Esophagus muscularis mucosa (tissue), 4 donors: ENCODE measurements around the gene B4GALT5.

Experiments used
- EP300 ChIP-seq: sonication (generic); formaldehyde crosslinking; IDR thresholded peaks from one replicate; pipeline ENCODE4 v1.6.1; 2017; ENCODE audit warnings: antibody characterized with exemption
- POLR2A ChIP-seq: fragments of 450-650 bp; IDR thresholded peaks from one replicate; pipeline ENCODE4 v1.6.1; 2017; ENCODE audit warnings: antibody characterized with exemption, moderate library complexity, mild to moderate bottlenecking, low read depth
- TF ChIP-seq, protein P1 (sequence below), 3 experiments: fragments of 200-600 bp in 2 of 3; fragments of 450-650 bp in 1 of 3; sonication (generic) in 2 of 3; IDR thresholded peaks; one replicate each; pipeline ENCODE4 v1.5.1; 2017 to 2019; ENCODE audit warnings: antibody characterized with exemption in 3 of 3, mild to moderate bottlenecking in 2 of 3, moderate library complexity in 1 of 3

DNA sequence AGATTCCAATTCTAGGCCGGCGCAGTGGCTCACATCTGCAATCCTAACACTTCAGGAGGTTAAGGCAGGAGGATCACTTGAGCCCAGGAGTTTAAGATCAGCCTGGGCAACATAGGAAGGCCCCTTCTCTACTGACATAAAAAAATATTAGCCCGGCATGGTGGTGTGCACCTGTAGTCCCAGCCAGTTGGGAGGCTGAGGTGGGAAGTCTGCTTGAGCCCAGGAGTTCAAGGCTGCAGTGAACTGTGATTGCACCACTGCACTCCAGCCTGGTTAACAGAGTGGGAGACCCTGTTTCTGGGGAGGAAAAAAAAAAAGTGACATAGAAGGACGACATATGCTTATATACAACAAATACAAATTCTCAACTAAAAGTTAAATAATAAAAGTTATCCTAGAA lies 30.9 kb downstream of the B4GALT5 start:
- no peak for TF ChIP-seq POLR2A
- TF ChIP-seq, protein P1, sequence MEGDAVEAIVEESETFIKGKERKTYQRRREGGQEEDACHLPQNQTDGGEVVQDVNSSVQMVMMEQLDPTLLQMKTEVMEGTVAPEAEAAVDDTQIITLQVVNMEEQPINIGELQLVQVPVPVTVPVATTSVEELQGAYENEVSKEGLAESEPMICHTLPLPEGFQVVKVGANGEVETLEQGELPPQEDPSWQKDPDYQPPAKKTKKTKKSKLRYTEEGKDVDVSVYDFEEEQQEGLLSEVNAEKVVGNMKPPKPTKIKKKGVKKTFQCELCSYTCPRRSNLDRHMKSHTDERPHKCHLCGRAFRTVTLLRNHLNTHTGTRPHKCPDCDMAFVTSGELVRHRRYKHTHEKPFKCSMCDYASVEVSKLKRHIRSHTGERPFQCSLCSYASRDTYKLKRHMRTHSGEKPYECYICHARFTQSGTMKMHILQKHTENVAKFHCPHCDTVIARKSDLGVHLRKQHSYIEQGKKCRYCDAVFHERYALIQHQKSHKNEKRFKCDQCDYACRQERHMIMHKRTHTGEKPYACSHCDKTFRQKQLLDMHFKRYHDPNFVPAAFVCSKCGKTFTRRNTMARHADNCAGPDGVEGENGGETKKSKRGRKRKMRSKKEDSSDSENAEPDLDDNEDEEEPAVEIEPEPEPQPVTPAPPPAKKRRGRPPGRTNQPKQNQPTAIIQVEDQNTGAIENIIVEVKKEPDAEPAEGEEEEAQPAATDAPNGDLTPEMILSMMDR (IDR thresholded peaks at IDR 0.05) = no peak
- TF ChIP-seq EP300 = no peak
